ENCODE measurements around the gene TBL1X.
"Not testable (repeated sequence)": the region's sequence is repeated elsewhere in the genome, so short reads cannot be mapped to it uniquely, and the experiment has no call there.

TBL1X gene

GRCh38 chrX:9459186-9459748 is 5.6 kb upstream of the TBL1X start:
- DNase-seq: no peak

GRCh38 chrX:9461087-9461486 is 3.8 kb upstream of the TBL1X start:
- no peak for DNase-seq

- DNase-seq: no peak
Observed at GRCh38 chrX:9462456-9462855, 2.4 kb upstream of the TBL1X start.

GRCh38 chrX:9465380-9466123 is 694 bp downstream of the TBL1X start:
- no peak for DNase-seq

GRCh38 chrX:9466124-9466495 is 1.3 kb downstream of the TBL1X start:
- no peak for DNase-seq

GRCh38 chrX:9466736-9467135 is 1.9 kb downstream of the TBL1X start:
- DNase-seq: no peak

- DNase-seq: no peak
Observed at GRCh38 chrX:9467146-9467545, 2.3 kb downstream of the TBL1X start.

GRCh38 chrX:9467751-9468150 is 2.9 kb downstream of the TBL1X start:
- no peak for DNase-seq

GRCh38 chrX:9471571-9471985 is 6.7 kb downstream of the TBL1X start:
- no peak for DNase-seq

GRCh38 chrX:9473708-9474107 is 8.8 kb downstream of the TBL1X start:
- no peak for DNase-seq

GRCh38 chrX:9475417-9475816 is 10.6 kb downstream of the TBL1X start:
- DNase-seq: not testable (repeated sequence)

- DNase-seq: no peak
Observed at GRCh38 chrX:9475984-9476383, 11.1 kb downstream of the TBL1X start.

GRCh38 chrX:9476810-9477575 is 12.1 kb downstream of the TBL1X start:
- DNase-seq: no peak

GRCh38 chrX:9482408-9482807 is 17.6 kb downstream of the TBL1X start:
- DNase-seq: no peak

GRCh38 chrX:9482837-9483236 is 18.0 kb downstream of the TBL1X start:
- DNase-seq: no peak

GRCh38 chrX:9483376-9483775 is 18.5 kb downstream of the TBL1X start:
- DNase-seq: no peak

GRCh38 chrX:9486786-9487387 is 22.0 kb downstream of the TBL1X start:
- DNase-seq: no peak

- no peak for DNase-seq
Observed at GRCh38 chrX:9488586-9488985, 23.7 kb downstream of the TBL1X start.

GRCh38 chrX:9489234-9489633 is 24.4 kb downstream of the TBL1X start:
- DNase-seq: no peak

- no peak for DNase-seq
Observed at GRCh38 chrX:9492901-9493300, 28.0 kb downstream of the TBL1X start.

- DNase-seq: no peak
Observed at GRCh38 chrX:9493936-9494335, 29.1 kb downstream of the TBL1X start.

GRCh38 chrX:9494771-9495170 is 29.9 kb downstream of the TBL1X start:
- DNase-seq: no peak

- DNase-seq: no peak
Observed at GRCh38 chrX:9495496-9495895, 30.6 kb downstream of the TBL1X start.

- no peak for DNase-seq
Observed at GRCh38 chrX:9498236-9498635, 33.4 kb downstream of the TBL1X start.
